Measurements from ENCODE around the gene KCNJ4.

KCNJ4 gene

DNA sequence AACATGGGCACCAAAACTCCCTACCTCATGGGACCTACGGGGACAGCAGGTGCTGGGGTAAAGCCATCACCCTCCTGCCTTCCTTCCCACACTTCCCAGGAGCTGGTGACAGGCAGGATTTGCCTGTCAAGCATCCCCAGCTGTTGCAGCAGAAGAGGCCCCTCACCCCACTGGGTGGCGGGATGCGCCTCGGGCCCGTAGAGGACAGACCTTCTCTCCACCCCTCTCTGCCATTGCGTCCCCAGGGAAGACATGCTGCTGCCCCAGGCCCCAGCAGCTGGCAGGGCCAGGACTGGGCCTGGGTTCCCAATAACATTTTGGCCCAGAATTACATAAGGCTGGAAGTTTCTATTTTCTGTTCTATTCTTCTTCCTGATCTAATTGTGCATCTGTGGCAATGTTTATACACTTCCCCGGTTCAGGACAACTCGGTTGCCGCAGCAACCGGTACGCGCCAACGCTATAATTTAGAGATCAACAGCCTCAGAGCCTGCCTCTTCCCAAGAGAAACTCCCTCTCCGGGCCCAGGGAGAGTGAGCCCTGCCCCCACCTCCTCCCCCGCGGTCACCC is 25.4 kb downstream of the KCNJ4 start:
- DNase-seq: no peak

DNA sequence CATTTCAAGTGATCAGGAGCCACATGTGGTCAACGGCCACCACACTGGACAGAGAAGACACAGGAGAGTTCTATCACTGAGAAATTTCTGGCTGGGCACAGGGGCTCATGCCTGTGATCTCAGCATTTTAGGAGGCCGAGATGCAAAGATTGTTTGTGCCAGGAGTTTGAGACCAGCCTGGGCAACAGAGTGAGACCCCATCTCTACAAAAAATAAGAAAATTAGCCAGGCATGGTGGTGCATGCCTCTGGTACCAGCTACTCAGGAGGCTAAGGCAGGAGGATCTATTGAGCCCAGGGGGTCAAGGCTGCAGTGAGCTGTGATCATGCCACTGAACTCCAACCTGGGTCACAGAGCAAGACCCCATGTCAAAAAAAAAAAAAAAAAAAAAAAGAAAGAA is 26.3 kb downstream of the KCNJ4 start:
- DNase-seq: no peak

DNA sequence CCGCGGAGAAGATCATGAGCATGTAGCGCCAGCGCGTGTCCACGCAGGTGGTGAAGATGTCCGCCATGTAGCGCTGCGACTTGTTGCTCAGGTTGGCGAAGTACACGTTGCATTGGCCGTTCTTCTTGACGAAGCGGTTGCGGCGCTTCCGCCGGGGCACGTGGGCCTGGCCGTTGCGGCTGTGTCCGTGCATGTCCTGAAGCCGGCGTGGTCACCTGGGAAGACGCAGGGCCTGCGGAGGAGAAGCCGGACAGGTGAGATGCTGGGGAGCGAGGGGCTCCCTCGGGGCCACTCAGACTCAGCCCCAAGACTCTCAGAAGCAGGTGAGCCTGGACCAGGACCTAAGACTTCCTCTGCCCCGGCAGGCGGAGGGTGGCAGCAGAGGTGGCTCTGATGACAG is 27.1 kb downstream of the KCNJ4 start:
- DNase-seq: no peak

- no peak for DNase-seq
These were observed 27.5 kb downstream of the KCNJ4 start for GRCh38 chr22:38427465-38427864.

DNA sequence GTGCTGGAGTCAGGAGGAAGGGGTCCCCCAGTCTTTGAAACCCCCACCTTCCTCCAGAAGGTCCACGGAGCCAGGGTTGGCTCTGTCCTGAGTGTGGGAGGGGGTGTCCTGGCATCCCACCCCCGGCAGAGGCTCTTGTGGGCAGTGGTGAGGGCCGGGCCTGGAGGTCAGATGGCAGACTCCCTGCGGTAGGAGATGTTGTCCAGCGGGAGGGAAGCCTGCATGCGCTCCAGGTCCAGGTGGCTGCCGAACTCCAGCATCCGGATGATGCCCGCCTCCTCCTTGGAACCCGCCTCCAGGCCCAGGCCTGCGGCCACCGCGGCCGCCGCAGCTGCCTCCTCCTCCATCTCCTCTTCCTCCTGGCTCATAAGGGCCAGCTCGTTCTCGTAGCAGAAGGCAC is 28.4 kb downstream of the KCNJ4 start:
- DNase-seq: no peak

- no peak for DNase-seq
These were observed 30.4 kb downstream of the KCNJ4 start for GRCh38 chr22:38424525-38425080.

- no peak for DNase-seq
These were observed 31.2 kb downstream of the KCNJ4 start for GRCh38 chr22:38423512-38424503.

DNA sequence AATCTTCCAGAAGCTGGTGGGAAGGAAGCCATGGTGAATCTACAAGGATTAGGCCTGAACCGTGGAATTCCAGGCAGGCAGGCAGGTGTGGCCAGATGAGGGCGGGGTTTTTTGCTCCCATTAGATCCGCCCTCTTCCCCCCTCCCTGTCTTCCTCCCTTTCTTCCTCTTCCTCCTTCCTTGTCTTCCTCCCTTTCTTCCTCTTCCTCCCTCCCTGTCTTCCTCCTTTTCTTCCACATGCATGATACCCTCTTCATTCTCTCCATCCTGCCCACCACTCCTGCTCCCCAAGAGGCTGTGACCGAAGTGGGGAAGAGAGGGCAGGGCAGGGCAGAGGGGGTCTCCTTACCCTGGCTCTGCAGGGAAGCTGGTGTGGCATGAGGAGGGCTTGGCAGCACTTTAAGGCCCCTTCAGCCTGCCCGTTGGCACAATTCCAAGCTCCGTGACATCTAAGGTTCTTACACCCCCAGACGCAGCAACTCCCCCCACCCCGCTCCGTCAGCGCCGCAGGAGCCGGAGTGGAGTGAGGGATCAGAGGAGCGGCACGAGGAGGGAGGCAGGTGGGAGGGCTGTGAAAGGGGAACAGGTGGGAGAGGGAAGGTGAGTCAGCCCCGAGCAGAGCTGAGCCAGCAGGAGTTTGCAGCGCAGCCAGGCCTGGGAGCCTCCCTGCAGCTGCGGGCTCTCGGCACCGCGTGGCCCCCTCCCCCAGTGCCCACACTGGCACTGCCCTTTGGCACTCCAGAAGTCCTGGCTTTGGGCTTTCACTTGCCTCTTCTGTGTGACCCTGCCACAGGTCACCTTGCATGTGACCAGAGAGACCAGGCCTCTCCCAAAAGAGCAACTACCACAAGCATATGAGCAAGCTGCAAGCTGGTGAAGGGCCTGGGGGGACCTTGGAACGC is 32.1 kb downstream of the KCNJ4 start:
- DNase-seq: no peak

- no peak for DNase-seq
These were observed 34.3 kb downstream of the KCNJ4 start for GRCh38 chr22:38420734-38421133.

DNA sequence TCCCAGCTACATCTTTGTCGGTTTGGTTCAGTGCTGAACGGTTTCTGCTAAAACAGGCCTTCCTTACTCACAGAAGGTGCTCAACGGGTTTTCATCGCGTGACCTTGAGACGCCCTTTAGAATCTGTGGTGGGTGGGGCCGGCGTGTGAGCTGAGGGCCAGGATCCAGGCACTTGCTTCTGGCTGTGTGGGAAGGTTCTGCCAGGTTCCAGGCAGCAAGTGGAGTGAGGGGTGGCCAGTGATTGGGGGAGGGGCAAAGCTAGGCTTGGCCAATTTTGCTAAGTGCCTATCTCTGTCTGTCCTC is 35.2 kb downstream of the KCNJ4 start:
- no peak for DNase-seq

- no peak for DNase-seq
These were observed 35.7 kb downstream of the KCNJ4 start for GRCh38 chr22:38419121-38419857.

DNA sequence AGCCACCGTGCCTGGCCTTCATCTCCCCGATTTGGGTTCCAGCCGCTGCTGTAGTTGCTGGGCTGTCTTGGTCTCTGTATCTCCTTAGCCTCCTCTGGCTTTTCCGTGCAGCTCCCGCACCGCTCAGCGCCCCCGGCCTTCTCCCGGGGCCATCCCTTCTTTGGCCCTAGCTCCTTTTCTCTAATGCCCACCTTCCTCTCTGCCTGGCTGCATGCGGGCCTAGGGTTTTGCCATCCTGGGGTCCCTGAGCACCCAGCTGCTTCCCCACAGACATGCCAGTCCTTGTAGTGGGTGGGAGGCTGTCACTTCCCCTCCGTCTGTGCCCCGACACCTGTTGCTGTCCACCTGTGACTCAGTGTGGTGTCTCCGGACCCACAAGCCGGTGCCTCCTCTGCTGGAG is 36.4 kb downstream of the KCNJ4 start:
- DNase-seq: no peak

GRCh38 chr22:38417252-38418060 is 37.5 kb downstream of the KCNJ4 start:
- no peak for DNase-seq

GRCh38 chr22:38416621-38417251 is 38.3 kb downstream of the KCNJ4 start:
- no peak for DNase-seq

DNA sequence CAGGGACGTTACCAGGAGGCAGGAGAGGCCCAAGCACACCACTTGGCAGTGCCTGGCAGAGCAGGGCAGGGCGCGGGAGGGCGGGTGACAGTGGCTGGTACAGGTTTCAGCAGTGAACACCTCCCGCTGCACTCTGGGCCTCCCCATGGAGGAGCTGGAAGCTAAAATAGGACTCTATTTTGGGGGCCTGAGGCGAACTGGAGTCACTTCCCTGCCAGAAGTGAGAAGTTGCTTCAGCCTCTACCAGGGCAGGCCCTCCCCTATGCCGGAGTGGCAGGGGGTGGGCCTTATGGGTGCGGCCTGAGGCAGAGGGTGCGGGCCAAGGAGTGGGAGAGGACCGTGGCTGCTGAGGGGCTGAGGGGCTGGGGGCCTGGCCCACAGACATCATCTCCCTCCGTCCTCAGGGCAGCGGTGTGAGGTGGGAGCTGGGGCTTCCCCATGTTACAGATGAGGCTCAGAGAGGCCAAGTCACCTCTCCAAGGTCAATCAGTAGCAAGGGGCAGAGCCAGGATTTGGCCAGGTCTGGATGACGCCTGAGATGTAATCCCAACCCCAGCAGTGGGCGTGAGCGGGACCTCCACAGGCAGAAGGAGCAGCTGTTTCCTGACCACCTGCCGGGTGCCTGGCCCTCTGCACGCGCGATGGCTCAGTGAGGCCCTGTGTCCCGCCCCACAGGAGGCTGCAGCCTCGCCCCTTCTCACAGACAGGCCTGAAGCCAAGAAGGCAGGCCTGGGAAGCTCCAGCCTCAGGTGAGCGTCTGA is 39.3 kb downstream of the KCNJ4 start:
- DNase-seq: no peak

- no peak for DNase-seq
These were observed 40.0 kb downstream of the KCNJ4 start for GRCh38 chr22:38415046-38415445.

DNA sequence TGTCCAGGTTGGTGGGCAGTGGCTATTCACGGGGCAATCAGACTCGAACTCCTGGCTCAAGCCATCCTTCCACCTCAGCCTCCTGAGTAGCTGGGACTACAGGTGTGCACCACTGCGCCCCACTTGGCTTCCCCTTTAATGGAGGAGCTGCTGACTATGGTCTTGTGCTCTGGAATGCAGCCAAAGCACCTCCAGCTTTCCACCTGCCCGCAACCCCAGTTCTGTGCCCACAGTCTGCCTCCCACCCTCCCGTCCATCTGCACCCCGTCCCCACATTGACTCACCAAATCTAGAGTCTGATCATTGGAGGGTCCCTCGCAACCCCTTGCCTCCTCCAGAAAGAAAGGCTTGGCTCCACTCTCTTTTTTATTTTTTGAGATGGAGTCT is 41.0 kb downstream of the KCNJ4 start:
- DNase-seq: no peak

DNA sequence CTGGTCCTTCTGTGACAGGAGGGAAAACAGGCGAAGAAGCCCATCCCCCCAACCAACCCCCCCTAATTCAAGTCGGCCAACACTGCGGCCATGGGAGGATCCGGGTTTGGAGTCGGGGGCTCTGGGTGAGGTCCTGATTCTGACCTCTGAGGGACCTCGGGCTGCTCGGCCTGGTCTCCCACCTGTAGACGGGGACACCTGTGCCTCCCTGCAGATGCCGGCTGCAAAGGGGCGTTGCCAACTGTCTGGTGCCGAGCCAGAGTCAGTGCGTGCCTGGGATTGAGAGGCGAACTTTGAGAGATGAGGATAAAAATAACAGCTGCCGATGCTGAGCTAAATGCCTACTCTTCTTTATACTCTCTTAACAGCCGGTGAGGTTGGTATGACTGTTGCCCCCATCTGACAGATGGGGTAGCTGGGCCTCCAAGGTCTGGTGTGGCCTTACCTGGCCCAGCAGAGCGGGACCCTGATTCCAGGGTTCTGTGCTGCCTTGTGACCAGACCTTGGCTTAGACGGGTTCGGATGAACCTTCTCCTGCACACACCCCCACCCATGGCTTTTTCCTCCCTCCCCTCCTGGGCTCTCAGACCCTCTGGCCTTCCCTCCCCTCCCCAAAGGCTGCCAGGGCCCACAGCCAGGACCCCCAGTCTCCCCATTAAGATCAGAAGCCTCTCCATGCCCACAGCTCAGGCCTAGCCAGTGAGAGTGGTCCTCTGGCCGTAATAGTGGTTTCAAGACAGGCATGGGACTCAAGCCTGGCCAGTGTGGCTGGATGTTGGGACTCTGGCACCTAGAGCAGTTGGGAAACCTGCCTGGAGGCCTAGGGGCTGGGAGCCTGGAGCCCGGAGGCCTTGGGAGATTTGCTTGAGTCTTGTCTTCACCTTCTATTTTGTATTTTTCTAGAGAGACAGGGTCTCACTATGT is 41.7 kb downstream of the KCNJ4 start:
- DNase-seq: no peak

DNA sequence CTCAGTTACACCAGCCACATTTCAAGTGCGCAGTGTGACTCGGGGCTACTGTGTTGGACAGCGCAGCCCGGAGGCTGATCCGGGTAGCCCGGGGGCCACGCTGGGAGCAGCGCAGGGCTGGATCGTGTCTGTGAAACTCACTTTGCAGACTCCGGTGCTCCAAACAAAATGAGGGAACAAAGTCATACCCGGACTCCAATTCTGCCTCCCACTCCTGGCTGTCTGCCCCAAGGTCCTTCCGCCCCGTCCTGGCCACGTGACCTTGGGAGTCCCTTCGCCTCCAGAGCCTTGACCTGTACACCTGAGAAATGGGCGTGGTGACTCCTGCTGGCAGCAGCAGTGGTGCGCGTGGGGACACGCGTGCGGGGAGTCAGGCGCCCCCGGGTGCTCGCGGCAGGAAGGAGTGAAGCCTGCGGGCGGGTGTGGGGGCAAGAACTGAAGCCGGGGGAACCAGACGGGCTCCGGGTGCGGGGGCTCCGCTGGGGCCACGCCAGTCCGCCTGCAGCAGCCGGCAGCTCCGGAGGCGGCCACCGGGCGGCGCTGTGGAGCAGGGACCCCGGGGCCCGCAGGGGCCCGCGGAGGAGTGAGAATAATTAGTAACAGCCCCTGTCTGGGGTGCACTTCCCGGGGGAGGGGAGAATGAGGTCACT is 42.4 kb downstream of the KCNJ4 start:
- peak; percentile 28 for DNase-seq
